ENCODE measurements around the gene ACAD10.

Gene ACAD10

DNA sequence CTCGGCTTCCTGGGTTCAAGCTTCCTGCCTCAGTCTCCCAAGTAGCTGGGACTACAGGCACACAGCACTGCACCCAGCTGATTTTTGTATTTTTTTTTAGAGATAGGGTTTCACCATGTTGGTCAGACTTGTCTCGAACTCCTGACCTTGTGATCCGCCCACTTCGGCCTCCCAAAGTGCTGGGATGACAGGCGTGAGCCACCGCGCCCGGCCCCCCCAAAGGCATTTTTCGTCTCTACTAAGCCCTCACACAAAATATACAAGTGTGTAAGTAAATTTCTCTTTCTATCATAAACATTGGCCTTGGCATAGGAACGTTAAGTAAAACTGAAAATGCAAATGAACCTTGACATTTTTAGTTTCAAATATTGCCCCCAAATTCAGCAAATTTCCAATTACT is 2.1 kb downstream of the ACAD10 start:
- ChIA-PET POLR2A (no interaction called here), CTCF (interaction anchor here (0.6 kb wide), 2 partner anchors 236 to 291 kb away, joined by 3 to 4 read pairs; no protein-coding TSS in a partner anchor)
- peaks cover 3% of the 10 kb centered on the region; the same call in 1 of the 2 replicates for H3K4me1 ChIP-seq (ENCODE audit: control insufficient read depth, insufficient read depth, low read length)
- H3K27ac ChIP-seq (ENCODE audit: extremely low read depth, low read depth, low read length), result no peak overlapping the region
- TF ChIP-seq ZNF658 (tag by site-specific recombination; IDR thresholded peaks at IDR 0.05) (no peak), ZNF473 (tag by site-specific recombination; IDR thresholded peaks at IDR 0.05) (no peak)
- TF ChIP-seq, protein P1, sequence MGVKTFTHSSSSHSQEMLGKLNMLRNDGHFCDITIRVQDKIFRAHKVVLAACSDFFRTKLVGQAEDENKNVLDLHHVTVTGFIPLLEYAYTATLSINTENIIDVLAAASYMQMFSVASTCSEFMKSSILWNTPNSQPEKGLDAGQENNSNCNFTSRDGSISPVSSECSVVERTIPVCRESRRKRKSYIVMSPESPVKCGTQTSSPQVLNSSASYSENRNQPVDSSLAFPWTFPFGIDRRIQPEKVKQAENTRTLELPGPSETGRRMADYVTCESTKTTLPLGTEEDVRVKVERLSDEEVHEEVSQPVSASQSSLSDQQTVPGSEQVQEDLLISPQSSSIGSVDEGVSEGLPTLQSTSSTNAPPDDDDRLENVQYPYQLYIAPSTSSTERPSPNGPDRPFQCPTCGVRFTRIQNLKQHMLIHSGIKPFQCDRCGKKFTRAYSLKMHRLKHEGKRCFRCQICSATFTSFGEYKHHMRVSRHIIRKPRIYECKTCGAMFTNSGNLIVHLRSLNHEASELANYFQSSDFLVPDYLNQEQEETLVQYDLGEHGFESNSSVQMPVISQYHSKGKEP (tag by site-specific recombination; IDR thresholded peaks at IDR 0.05), result no peak
- no peaks in the 10 kb centered on the region for H3K9me3 ChIP-seq (ENCODE audit: control insufficient read depth, insufficient read depth, low read depth, low read length)
- no peak overlapping the region for H3K4me3 ChIP-seq (ENCODE audit: low read depth, low read length)
- peaks cover 0 to 11% of the 10 kb centered on the region in 2 experiments; a peak in 2 of 3 replicates for H3K36me3 ChIP-seq (ENCODE audit: control insufficient read depth in 2 of 2, insufficient read depth in 1 of 2, low read length in 2 of 2)

- peaks cover 13 to 37% of the 10 kb centered on the region in 2 experiments; a peak in 2 of 3 replicates for H3K36me3 ChIP-seq (ENCODE audit: control insufficient read depth in 2 of 2, insufficient read depth in 1 of 2, low read length in 2 of 2)
- no peak overlapping the region for H3K27ac ChIP-seq (ENCODE audit: extremely low read depth, low read depth, low read length)
- H3K9me3 ChIP-seq (ENCODE audit: control insufficient read depth, insufficient read depth, low read depth, low read length), result no peaks in the 10 kb centered on the region
- CTCF ChIA-PET, result interaction anchor here (1.7 kb wide), 1 partner anchor 22 kb away, joined by 3 read pairs; no protein-coding TSS in a partner anchor
- peak; percentile 88 for TF ChIP-seq SCRT2 (tag by site-specific recombination; IDR thresholded peaks at IDR 0.05)
- no peak for TF ChIP-seq ZNF362 (tag by site-specific recombination; IDR thresholded peaks at IDR 0.05)
- no peak for TF ChIP-seq ZNF433 (tag by site-specific recombination; IDR thresholded peaks at IDR 0.05; ENCODE audit: low read depth)
- TF ChIP-seq GLIS1 (tag by site-specific recombination; IDR thresholded peaks at IDR 0.05), result no peak
- no peak for TF ChIP-seq ZNF621 (tag by site-specific recombination; IDR thresholded peaks at IDR 0.05)
- peak; percentile 52; the same call in 1 of the 2 replicates for TF ChIP-seq SCRT1 (tag by site-specific recombination; IDR thresholded peaks at IDR 0.05; ENCODE audit: borderline replicate concordance)
- no peak for TF ChIP-seq ZNF549 (tag by site-specific recombination; IDR thresholded peaks at IDR 0.05)
- TF ChIP-seq, protein P2, sequence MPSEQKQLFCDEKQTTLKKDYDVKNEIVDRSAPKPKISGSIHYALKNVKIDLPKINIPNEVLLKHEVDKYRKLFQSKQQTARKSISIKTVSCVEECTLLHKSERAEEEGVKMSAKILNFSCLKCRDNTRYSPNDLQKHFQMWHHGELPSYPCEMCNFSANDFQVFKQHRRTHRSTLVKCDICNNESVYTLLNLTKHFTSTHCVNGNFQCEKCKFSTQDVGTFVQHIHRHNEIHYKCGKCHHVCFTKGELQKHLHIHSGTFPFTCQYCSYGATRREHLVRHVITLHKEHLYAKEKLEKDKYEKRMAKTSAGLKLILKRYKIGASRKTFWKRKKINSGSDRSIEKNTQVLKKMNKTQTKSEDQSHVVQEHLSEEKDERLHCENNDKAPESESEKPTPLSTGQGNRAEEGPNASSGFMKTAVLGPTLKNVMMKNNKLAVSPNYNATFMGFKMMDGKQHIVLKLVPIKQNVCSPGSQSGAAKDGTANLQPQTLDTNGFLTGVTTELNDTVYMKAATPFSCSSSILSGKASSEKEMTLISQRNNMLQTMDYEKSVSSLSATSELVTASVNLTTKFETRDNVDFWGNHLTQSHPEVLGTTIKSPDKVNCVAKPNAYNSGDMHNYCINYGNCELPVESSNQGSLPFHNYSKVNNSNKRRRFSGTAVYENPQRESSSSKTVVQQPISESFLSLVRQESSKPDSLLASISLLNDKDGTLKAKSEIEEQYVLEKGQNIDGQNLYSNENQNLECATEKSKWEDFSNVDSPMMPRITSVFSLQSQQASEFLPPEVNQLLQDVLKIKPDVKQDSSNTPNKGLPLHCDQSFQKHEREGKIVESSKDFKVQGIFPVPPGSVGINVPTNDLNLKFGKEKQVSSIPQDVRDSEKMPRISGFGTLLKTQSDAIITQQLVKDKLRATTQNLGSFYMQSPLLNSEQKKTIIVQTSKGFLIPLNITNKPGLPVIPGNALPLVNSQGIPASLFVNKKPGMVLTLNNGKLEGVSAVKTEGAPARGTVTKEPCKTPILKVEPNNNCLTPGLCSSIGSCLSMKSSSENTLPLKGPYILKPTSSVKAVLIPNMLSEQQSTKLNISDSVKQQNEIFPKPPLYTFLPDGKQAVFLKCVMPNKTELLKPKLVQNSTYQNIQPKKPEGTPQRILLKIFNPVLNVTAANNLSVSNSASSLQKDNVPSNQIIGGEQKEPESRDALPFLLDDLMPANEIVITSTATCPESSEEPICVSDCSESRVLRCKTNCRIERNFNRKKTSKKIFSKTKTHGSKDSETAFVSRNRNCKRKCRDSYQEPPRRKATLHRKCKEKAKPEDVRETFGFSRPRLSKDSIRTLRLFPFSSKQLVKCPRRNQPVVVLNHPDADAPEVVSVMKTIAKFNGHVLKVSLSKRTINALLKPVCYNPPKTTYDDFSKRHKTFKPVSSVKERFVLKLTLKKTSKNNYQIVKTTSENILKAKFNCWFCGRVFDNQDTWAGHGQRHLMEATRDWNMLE (tag by site-specific recombination; conservative IDR thresholded peaks at IDR 0.05; ENCODE audit: low read depth), result no peak
- TF ChIP-seq ZXDB (tag by site-specific recombination; IDR thresholded peaks at IDR 0.05), result no peak
- TF ChIP-seq, protein P1 (tag by site-specific recombination; IDR thresholded peaks at IDR 0.05), result no peak
- no peak for TF ChIP-seq AEBP2 (tag by site-specific recombination; IDR thresholded peaks at IDR 0.05; ENCODE audit: borderline replicate concordance)
- no peak for TF ChIP-seq ZSCAN4 (tag by site-specific recombination; IDR thresholded peaks at IDR 0.05)
- POLR2A ChIA-PET, result no interaction called here
- H3K4me1 ChIP-seq (ENCODE audit: control insufficient read depth, insufficient read depth, low read length), result no peaks in the 10 kb centered on the region
- no peak overlapping the region for H3K4me3 ChIP-seq (ENCODE audit: low read depth, low read length)
Measured at GRCh38 chr12:111691262-111691661, 5.4 kb downstream of the ACAD10 start.

All from HEK293 (cell line).